GM18520 (cell line): ENCODE results near the gene SLC16A11.
"Not testable (repeated sequence)": the region's sequence is repeated elsewhere in the genome, so short reads cannot be mapped to it uniquely, and the experiment has no call there.

Experiments
- ATAC-seq: cut with Tn5 transposase; IDR thresholded peaks from one replicate; pipeline ENCODE4 v1.9.1; 2021; ENCODE audit not compliant: unreplicated experiment

Gene SLC16A11

DNA sequence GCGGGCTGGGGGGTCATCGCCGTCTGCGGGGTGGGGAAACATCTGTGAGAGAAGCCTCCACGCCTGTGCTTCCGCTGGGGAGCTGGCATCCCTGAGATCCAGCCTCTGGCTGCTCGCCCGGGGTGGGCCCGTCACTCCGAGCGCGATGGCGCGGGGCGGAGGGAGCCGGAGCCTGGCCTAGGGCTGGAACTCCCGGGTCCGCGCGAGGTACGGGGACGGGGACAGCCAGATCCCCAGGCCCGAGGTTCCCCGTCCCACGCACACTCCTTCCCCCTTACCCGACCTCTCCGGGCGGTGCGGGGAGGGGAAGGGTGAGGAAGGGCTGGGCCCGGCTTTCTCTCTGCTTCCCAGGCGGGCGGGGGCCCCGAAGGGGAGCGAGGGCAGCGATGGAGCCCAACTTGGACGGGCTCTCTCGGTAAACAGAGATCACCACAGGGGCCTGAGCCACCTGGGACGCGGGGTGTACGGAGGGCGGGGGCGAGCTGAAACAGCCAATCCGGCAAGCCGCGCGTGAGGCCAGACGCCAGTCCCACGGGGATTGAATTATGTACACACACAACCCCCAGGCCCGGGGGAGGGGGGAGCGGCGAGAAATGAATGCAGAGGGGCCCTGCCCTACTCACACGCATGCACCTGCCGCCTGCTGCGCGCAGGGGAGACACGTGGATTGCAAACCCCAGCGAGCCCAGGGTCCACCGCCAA, at the start of gene SLC16A11:
SLC16A11 (minus strand) TSS at position 596 of the 702 bp plus-strand sequence; CDS start at position 17, 579 bp downstream.
- ATAC-seq, result no peak

- ATAC-seq, result not testable (repeated sequence)
These were observed 47.6 kb upstream of the SLC16A11 start for GRCh38 chr17:7091311-7092005.

DNA sequence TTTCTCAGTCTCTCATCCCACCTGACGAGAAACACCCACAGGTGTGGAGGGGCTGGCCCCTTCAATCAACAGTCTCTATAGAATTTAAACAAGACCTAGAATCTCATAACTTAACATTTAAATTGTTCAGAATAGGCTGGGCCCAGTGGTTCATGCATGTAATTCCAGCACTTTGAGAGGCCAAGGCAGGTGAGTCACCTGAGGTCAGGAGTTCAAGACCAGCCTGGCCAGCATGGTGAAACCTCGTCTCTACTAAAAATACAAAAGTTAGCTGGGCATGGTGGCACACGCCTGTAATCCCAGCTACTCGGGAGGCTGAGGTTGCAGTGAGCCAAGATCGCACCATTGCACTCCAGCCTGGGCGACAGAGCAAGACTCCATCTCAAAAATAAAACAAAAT, 45.7 kb upstream of the SLC16A11 start:
- ATAC-seq, result not testable (repeated sequence)

DNA sequence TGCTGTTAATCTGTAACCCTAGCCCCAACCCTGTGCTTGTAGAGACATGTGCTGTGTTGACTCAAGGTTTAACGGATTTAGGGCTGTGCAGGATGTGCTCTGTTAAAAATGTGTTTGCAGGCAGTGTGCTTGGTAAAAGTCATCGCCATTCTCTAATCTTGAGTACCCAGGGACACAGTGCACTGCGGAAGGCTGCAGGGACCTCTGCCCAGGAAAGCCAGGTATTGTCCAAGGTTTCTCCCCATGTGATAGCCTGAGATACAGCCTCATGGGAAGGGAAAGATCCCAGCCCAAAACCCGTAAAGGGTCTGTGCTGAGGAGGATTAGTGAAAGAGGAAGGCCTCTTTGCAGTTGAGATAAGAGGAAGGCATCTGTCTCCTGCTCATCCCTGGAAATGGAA, 44.5 kb upstream of the SLC16A11 start:
- not testable (repeated sequence) for ATAC-seq

GRCh38 chr17:7084088-7084487, 40.2 kb upstream of the SLC16A11 start:
- no peak for ATAC-seq

DNA sequence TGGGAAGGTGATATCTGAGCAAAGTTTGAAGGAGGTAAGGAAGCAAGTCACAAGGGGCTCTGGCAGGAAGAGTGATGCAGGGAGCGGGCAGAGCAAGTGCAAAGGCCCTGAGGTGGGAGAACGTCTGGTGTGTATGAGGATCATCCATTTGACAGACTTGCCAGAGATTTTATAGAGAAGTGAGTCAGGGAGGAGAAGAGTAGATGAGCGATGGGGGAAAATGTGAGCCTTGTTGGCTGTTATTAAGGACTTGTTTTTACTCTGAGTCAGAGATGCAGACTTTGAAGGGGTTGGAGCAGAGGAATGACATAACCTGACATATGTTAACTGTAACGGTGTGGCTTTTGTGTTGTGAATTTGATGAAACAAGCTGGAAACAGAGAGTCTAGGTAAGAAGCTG, 39.7 kb upstream of the SLC16A11 start:
- ATAC-seq, result no peak

GRCh38 chr17:7081341-7082062, 37.6 kb upstream of the SLC16A11 start:
- no peak for ATAC-seq

DNA sequence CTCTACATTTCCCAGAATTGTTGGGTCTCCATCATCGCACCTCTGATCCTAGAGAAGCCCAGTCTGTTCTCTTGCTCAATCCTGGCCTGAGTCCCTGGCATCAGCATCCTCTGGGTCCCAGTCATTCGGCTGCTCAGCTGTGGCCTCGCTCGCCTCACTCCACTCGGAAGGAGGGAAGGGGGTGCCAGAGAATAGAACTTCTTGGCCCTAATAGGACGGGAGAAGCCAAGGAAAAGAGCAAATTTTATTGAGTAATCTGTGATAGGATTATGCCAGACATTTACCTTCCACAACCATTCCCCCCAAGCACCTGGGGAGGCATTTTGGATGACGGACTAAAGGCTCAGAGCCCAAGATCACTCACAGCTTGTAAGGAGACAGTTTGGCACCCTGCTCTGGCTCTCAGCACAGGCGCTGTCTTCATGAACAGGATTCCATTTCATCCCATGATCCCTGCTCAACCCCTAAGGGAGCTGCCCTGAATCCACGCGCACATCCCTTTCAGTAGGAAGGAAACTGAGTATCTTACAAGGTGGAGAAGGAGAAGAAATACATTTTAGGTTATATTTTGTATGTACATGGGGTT, 36.7 kb upstream of the SLC16A11 start:
- ATAC-seq, result no peak

- no peak for ATAC-seq
These were observed 35.9 kb upstream of the SLC16A11 start, which contains the start of gene CLEC10A for GRCh38 chr17:7079581-7080455. Gene CLEC10A, minus strand, starts transcription at chr17:7080251. Its CDS starts 1,439 bp downstream, at chr17:7078812.

GRCh38 chr17:7078711-7079110, 34.8 kb upstream of the SLC16A11 start:
- ATAC-seq, result no peak

DNA sequence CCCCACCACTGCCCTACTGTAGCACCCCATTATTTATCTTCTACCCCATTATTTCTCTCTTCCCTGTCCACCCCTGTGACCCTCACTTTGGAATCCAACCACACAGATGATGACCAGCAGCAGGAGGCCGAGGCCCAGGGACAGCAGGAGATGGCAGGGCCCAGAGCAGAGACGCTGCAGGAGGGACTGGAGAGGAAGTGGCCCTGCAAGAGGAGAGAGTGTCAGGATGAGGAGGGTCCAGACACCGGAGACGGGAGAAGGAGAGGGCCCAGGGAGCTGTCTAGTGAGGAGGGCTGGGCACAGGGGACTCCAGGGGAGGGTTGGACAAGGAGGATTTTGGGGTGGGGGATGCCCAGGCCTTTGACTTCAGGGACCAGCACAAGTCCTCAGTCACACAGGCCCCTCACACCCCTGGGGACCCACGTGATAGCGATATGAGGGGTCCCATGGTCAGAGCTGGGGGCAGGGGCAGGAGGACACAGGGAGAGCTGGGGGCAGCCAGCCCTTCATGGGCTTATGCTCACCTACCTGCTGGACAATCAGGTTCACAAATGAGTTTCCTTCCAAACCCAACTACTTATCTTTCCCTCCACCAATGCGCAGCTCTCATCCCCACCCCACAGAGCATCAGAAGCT, 34.1 kb upstream of the SLC16A11 start:
- no peak for ATAC-seq

DNA sequence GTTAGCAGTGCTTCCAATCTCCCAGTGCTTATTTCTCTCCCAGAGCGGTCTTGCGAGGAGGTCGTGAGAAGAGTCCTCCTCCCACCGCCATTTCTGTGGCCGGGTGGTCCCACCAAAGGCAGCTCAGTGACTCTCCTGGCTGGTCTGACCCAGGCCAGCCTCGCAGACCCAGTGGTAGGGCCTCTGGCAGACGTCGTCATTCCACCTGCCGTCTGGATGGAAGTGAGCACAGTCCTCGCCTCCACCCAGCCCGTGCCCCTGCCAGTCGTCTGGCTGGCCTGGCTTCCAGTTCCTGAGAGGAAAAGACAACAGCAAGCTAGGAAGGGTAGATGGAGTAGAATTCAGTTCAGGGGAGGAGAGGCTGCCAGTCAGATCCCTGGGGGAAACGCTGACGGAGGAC, 31.0 kb upstream of the SLC16A11 start:
- no peak for ATAC-seq

DNA sequence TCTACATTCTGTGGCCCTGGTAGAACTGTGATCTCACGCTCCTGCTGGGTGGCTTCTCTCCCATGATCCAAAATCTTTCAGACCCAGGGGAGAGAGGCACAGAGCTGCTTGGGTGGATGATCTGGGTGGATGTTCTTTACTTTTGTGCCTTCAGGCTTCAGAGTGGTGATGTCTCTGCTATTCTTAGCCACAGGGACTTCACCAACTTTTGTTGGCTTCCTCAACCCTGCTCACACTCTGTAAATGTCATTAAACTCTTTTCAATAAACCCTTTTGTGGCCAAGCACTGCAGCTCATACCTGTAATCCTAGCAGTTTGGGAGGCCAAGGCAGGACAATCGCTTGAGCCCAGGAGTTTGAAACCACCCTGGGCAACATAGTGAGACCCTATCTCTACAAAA, 28.5 kb upstream of the SLC16A11 start:
- no peak for ATAC-seq

DNA sequence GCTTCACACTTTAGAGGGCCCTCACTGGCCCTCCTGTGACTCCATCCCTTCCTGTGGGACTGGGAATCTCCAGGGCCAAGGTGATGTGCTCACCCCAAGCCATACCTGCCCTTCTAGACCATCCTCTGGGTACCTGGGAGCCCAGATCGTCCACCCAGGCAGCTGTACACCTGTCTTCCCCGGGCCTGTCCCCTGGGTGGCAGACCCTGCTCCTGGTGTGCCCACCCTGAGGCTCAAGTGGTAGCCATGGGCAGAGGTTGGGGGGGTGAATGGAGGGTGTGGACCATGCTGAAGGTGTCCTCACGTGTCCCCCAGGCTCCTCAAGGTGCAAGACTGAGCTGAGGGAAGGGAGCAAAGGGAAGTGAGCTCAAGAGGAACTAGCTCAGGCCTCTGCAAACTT, 26.8 kb upstream of the SLC16A11 start:
- ATAC-seq, result no peak

GRCh38 chr17:7068268-7068667, 24.4 kb upstream of the SLC16A11 start:
- ATAC-seq, result no peak

GRCh38 chr17:7067198-7067597, 23.3 kb upstream of the SLC16A11 start:
- no peak for ATAC-seq

DNA sequence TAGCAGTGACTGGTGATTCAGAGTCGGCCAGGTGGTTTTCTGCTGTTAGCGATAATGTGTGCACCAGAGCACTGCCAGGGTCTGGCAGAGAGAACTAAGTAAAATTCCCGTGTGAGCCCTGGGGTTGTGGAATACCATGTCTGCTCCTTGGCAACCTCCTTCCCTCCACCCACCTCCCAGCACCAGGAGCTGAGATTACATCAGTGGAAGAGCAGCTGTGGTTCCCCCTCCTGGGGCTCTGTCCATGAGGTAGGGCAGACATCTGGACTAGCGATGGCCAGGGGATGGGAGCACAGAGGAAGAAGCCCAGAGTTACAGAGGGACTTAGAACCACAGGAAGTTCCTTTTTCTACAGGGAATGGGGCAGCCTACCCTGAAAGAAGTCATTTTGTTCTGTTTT, 20.4 kb upstream of the SLC16A11 start:
- ATAC-seq, result no peak

- no peak for ATAC-seq
These were observed 19.7 kb upstream of the SLC16A11 start for GRCh38 chr17:7063518-7064094.

DNA sequence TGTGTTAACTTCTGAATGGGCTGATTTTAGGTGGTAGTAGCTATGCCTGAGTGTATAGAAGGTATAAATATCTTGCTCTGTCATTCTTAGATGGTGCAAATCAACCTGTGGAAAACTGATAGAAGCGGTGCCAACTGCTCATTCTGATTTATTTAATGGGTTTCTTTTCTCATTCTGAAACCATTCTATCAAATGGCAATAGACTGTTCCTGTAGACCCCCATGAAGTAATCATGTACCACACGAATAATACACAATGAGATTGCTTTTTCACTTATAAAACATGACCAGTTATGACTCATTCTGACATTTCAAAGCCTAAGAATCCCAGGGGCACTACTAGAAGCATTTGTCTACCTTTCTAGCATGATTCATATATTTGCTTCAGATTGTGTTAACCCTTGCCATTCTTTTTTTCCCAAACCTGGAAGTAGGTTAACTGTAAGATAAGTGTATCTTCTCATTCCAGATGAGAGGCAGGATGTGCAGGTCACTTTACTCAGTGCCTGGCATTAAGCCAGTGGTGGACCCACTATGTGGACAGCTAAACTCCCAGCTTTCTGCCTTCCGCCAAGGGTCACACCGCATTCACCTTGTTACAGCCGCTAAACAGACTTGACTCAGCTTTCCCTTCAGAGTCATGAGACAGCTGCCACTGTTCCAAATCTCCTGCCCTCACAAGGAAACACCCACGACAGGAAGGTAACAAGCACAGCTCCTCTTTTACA, 16.4 kb upstream of the SLC16A11 start:
- ATAC-seq, result no peak
